Astrocyte of the spinal cord (primary cell): ENCODE results near the gene TCF7L2.

Experiments used
- DNase-seq: peaks from one replicate; pipeline ENCODE4 v3.0.0; 2011; ENCODE audit warnings: low read depth, low spot score
- H3K4me3 ChIP-seq: 2 replicates; pipeline ENCODE4 v1.5.1; 2011; ENCODE audit warnings: low read depth, mild to moderate bottlenecking, low read length, moderate library complexity
- in situ Hi-C: cut with HindIII; loops from 2 replicates; pipeline ENCODE4 v1.10.0; 2017; ENCODE audit warnings: low sequenced_read_pairs
- TF ChIP-seq, protein P1 (sequence below): IDR thresholded peaks from 2 replicates; pipeline ENCODE4 v1.5.1; 2012; ENCODE audit warnings: low read depth, mild to moderate bottlenecking, low read length, inconsistent platforms

TCF7L2 gene

DNA sequence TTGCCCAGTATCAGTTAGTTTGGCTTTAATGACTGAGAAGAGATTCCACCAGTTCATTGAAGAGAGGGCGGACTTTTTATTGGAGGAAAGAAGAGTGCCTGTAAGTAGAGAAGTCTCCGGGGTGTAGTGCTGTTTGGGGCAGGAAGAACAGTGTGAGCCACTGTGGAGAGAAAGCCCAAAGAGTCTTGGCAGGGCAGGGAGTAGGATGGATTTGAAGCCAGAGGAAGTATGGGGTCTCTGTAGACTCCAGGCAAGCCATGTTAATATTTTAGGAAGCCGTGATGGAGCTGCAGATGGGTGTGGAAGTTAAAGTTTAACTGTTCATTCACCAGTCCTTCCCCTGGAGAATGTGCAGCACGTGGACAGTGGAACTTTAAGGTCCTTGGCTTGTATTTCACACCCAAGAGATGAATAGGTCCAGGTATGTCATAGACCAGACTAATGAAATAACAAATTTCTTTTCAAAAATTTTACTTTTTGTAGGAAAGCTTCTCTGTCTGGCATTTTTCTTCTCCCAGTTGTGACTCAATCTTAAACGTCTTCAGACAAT lies 54.1 kb downstream of the TCF7L2 start:
- no peak overlapping the region for H3K4me3 ChIP-seq
- in situ Hi-C loops: no loop called here

DNA sequence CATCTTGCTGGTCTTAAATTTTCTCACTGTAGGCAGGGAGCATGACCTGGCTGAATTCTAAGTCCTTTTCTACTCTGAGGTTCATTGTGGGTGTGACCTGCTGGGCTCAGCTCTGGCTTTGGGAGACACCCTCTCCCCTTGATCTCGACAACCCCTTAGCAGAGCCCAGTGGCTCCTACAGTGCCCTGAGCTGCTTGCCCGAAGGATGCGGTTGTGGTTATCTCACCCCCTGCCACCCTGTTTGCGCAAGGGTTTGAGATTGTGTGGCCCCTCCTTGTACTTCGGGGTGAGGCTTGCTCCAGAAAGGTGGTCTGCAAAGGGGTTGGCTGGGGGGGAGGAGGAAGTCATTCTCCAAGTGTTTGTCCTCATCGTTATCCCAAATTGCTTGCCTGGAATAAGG lies 55.3 kb downstream of the TCF7L2 start:
- TF ChIP-seq, protein P1, sequence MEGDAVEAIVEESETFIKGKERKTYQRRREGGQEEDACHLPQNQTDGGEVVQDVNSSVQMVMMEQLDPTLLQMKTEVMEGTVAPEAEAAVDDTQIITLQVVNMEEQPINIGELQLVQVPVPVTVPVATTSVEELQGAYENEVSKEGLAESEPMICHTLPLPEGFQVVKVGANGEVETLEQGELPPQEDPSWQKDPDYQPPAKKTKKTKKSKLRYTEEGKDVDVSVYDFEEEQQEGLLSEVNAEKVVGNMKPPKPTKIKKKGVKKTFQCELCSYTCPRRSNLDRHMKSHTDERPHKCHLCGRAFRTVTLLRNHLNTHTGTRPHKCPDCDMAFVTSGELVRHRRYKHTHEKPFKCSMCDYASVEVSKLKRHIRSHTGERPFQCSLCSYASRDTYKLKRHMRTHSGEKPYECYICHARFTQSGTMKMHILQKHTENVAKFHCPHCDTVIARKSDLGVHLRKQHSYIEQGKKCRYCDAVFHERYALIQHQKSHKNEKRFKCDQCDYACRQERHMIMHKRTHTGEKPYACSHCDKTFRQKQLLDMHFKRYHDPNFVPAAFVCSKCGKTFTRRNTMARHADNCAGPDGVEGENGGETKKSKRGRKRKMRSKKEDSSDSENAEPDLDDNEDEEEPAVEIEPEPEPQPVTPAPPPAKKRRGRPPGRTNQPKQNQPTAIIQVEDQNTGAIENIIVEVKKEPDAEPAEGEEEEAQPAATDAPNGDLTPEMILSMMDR: no peak
- H3K4me3 ChIP-seq: no peak overlapping the region
- in situ Hi-C loops: no loop called here

More for the DNA sequence above, 54.1 kb downstream of the TCF7L2 start:
- DNase-seq: no peak
- TF ChIP-seq, protein P1: no peak

DNA sequence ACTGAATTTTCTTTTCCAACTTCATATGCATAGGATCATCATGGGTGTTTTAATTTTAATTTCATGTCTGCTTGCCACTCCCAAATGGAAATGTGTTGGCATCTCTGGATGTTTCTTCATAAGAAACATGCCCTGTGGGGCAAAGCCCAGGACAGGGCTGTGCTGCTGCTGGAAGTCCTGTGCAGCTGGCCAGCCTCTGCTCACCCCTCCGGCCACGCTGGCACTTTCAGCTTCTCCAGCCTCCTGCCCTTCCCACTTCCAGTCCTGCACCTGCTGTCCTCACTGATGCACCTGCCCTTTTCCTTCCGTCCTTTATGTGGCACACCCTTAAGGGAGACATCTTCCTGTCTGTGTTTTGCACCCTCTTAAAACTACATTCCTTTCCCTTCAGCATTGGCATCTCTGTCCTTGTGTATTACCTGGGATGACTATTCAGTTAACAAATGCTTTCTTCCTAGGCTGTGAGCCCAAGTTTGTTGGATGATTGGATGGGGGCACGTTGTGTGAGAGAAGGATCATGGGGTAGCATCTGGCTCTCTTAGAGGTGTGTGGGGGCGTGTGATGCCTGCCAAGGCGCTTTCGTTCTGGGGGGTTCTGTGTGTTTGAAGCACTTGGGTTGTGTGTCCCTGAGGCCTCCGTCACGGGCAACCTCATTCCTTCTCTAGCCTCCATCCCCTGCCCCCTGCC lies 56.8 kb downstream of the TCF7L2 start:
- DNase-seq: no peak
- no peak overlapping the region for H3K4me3 ChIP-seq
- TF ChIP-seq, protein P1: no peak
- in situ Hi-C loops: no loop called here

More for the DNA sequence above, 55.3 kb downstream of the TCF7L2 start:
- no peak for DNase-seq

DNA sequence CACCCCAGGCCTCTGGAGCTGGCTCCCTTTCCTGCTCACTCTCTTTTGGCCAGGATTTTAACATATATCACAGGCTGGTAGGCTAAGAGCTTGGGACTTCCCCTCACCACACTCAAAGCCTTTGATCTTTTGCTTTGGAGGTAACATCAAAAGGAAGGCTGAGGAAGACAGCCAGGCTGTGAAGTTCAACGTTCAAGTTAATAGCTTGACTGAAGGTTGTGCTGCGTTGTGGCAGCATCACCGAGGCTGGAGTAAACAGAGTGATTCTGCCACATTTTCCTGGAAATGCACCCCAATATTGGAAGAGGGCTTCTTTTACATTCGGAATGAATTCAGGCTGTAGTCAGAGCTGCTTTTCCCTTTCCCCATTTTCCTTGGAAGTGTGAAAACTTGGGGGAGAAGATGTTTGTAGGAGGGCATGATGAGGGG lies 57.3 kb downstream of the TCF7L2 start:
- no peak for DNase-seq
- TF ChIP-seq, protein P1: no peak
- in situ Hi-C loops: no loop called here
- H3K4me3 ChIP-seq: no peak overlapping the region

DNA sequence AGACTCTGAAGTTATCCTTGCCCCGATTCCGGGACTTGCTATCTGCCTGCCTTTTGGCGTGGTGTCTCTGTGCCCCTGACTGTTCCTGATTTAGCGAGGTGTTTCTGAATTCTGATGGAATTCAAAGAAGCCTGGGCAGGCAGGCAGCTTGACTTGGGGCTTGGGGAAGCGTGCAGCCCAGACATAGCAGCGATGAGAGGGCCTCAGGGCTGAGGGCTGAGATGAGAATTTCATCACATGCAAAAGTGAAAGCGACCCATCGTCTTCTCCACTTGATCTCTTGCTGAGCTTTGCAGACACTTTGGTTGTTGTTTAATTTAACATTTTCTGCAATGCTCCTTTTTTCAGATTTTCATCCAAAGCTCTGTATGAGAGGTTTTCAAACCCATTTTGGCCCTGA lies 57.8 kb downstream of the TCF7L2 start:
- DNase-seq: no peak
- in situ Hi-C loops: no loop called here

DNA sequence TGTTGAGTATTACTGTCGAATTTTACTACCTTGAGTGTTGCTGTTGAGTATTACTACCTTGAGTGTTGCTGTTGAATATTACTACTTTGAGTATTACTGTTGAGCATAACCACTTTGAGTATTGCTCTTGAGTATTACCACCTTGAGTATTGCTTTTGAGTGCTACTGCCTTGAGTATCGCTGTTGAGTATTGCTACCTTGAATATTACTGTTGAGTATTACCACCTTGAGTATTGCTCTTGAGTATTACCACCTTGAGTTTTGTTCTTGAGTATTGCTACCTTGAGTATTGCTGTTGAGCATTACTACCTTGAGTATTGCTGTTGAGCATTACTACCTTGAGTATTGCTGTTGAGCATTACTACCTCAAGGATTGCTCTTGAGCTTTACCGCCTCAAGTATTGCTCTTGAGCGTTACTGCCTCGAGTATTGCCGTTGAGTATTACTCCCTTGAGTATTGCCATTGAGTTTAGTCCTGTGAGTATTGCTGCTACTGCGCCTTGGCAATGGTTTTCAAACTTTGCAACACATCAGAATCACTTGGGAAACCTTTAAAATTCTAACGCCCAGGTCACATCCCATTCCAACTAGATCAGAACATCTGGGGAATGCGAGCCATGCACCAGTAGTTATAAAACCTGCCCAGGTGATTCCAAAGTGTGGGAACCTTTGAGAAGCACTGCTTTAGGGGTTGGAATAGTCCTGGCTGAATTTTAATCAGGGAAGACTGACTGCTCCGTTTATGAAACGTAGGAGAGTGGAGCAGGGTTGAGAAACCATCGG lies 61.7 kb downstream of the TCF7L2 start:
- no peak for DNase-seq
- in situ Hi-C loops: no loop called here
- TF ChIP-seq, protein P1: no peak

More for the DNA sequence above, 57.8 kb downstream of the TCF7L2 start:
- no peak overlapping the region for H3K4me3 ChIP-seq
- TF ChIP-seq, protein P1: no peak

More for the DNA sequence above, 61.7 kb downstream of the TCF7L2 start:
- no peak overlapping the region for H3K4me3 ChIP-seq
